GM13977 (cell line): ENCODE results near the gene VIPR2.

ENCODE experiments used
- DNase-seq: peaks from one replicate; pipeline ENCODE4 v3.0.0; 2012; ENCODE audit warnings: low spot score
- CTCF ChIP-seq: IDR thresholded peaks from 2 replicates; pipeline ENCODE4 v1.5.1; 2012; ENCODE audit warnings: mild to moderate bottlenecking, control low read depth; ENCODE audit not compliant: insufficient read depth; ENCODE audit errors: extremely low read depth, missing control alignments
- in situ Hi-C: fragments of 300-500 bp; cut with MboI; formaldehyde crosslinking; loops from one replicate; pipeline ENCODE4 v1.12.0; 2022; ENCODE audit warnings: low sequenced_read_pairs, low pct_unique_long_range_greater_than_20kb, mixed read lengths, inconsistent platforms; ENCODE audit not compliant: unreplicated experiment

Gene VIPR2

GRCh38 chr7:159048656-159049055 lies 96.0 kb downstream of the VIPR2 start:
- DNase-seq: no peak
- in situ Hi-C loops: no loop called here
- TF ChIP-seq CTCF: no peak

- in situ Hi-C loops: no loop called here
- no peak for DNase-seq
- no peak for TF ChIP-seq CTCF
Measured at GRCh38 chr7:159047536-159047935, 97.1 kb downstream of the VIPR2 start.

GRCh38 chr7:159046300-159046699 lies 98.4 kb downstream of the VIPR2 start:
- DNase-seq: no peak
- no peak for TF ChIP-seq CTCF
- in situ Hi-C loops: no loop called here

GRCh38 chr7:159045839-159046238 lies 98.8 kb downstream of the VIPR2 start:
- no peak for DNase-seq
- TF ChIP-seq CTCF: no peak
- in situ Hi-C loops: no loop called here

- no peak for TF ChIP-seq CTCF
- in situ Hi-C loops: no loop called here
- no peak for DNase-seq
Measured at GRCh38 chr7:159042581-159043101, 102.0 kb downstream of the VIPR2 start.

- no peak for DNase-seq
- in situ Hi-C loops: no loop called here
- TF ChIP-seq CTCF: no peak
Measured at GRCh38 chr7:159042103-159042502, 102.6 kb downstream of the VIPR2 start.
